ENCODE data around the gene BRD3. TPM values are rescaled to one million over a fixed set of nuclear protein-coding genes. Genes with fewer than 3 reads are reported as not detected.

The BRD3 gene
- total and polyA plus RNA-seq, 4 experiments from 2014 or later = 16.0 to 48.5 (median 30.5) TPM

DNA sequence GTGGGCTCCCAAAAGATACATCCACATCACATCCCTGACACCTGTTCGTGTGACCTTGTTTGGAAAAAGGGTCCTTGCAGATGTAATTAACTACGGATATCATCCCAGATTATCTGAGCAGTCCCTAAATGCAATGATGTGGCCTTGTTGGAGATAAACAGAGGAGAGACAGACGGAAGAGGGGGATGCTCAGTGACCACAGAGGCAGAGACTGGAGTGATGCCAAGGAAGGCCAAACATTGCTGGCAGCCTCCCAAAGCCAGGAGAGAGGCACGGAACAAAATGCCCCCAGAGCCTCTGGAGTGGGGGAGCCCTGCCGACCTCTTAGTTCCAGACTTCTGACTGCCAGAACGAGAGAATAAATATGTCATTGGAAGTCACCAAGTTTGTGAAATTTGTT is 60.7 kb downstream of the BRD3 start:
- no peaks in the 10 kb centered on the region for H3K36me3 Mint-ChIP-seq
- Histone ChIP-seq H3K36me3 (ENCODE audit: insufficient read depth, low read length) (no peaks in the 10 kb centered on the region), H3K27me3 (ENCODE audit: insufficient read depth, low read length) (no peaks in the 10 kb centered on the region), H3K4me1 (ENCODE audit: insufficient read depth, low read length) (no peaks in the 10 kb centered on the region), H3K27ac (ENCODE audit: low read depth, low read length) (no peak overlapping the region), H3K4me3 (ENCODE audit: low read length in 2 of 2) (no peak overlapping the region), H3K9me3 (ENCODE audit: control insufficient read depth in 1 of 2, low read length in 2 of 2) (no peaks in the 10 kb centered on the region)
- peak overlapping the region in 1 of 7 donors; percentile 23 for H3K27ac Mint-ChIP-seq
- H3K4me1 Mint-ChIP-seq = no peaks in the 10 kb centered on the region
- peaks cover 2 to 8% of the 10 kb centered on the region in 2 donors for H3K27me3 Mint-ChIP-seq
- no peak overlapping the region for H3K4me3 Mint-ChIP-seq
- CTCF ChIA-PET (ENCODE audit: partially characterized antibody) = no interaction called here
- peaks cover 0 to 3% (median 0%) of the 10 kb centered on the region in 8 donors for H3K9me3 Mint-ChIP-seq
- intact Hi-C loops (cut with micrococcal nuclease) = no loop called here
- POLR2A ChIA-PET (ENCODE audit: partially characterized antibody) = no interaction called here
- DNase-seq = no peak

DNA sequence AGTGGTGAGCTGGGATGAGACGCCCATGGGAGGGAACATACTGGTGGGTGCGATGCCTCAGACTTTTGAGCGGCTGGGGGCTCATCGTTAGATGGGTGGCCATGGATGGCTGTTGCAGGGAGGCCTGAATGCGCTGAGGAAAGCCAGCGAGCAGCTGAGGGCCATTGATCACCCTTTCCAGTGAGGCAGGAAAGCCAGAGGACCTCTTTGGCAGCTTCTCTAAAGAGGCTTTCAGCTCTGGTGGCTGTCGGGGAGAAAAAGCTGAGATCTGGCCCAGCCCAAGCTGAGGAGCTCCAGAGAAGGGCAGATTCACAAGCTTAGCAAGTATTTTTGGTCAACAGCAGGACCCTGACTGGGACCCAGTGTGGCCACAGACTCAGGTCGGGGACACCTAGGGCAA is 62.4 kb downstream of the BRD3 start:
- Histone ChIP-seq H3K27ac (ENCODE audit: low read depth, low read length) (no peak overlapping the region), H3K36me3 (ENCODE audit: insufficient read depth, low read length) (no peaks in the 10 kb centered on the region), H3K27me3 (ENCODE audit: insufficient read depth, low read length) (no peaks in the 10 kb centered on the region), H3K4me3 (ENCODE audit: low read length in 2 of 2) (no peak overlapping the region), H3K9me3 (ENCODE audit: control insufficient read depth in 1 of 2, low read length in 2 of 2) (no peaks in the 10 kb centered on the region), H3K4me1 (ENCODE audit: insufficient read depth, low read length) (no peaks in the 10 kb centered on the region)
- H3K27me3 Mint-ChIP-seq = peaks cover 2 to 14% of the 10 kb centered on the region in 2 donors
- ChIA-PET POLR2A (ENCODE audit: partially characterized antibody) (no interaction called here), CTCF (ENCODE audit: partially characterized antibody) (interaction anchor here (1.0 kb wide), 1 partner anchor 223 kb away, joined by 3 read pairs; no protein-coding TSS in a partner anchor)
- no peak overlapping the region for H3K4me3 Mint-ChIP-seq
- no peak for DNase-seq
- H3K27ac Mint-ChIP-seq = no peak overlapping the region
- H3K36me3 Mint-ChIP-seq = no peaks in the 10 kb centered on the region
- no peaks in the 10 kb centered on the region for H3K4me1 Mint-ChIP-seq
- H3K9me3 Mint-ChIP-seq = no peaks in the 10 kb centered on the region
- intact Hi-C loops (cut with micrococcal nuclease) = no loop called here

GRCh38 chr9:134004881-134005280 is 62.9 kb downstream of the BRD3 start:
- intact Hi-C loops (cut with micrococcal nuclease) = no loop called here
- ChIA-PET POLR2A (ENCODE audit: partially characterized antibody) (no interaction called here), CTCF (ENCODE audit: partially characterized antibody) (interaction anchor here (1.0 to 1.9 kb wide), 2 partner anchors 11 to 222 kb away, joined by 3 to 6 read pairs; no protein-coding TSS in a partner anchor)
- peaks cover 2 to 14% of the 10 kb centered on the region in 2 donors for H3K27me3 Mint-ChIP-seq
- H3K27ac ChIP-seq (ENCODE audit: low read depth, low read length) = no peak overlapping the region
- H3K4me3 Mint-ChIP-seq = no peak overlapping the region
- no peaks in the 10 kb centered on the region for H3K36me3 Mint-ChIP-seq
- no peak overlapping the region for H3K27ac Mint-ChIP-seq
- H3K9me3 Mint-ChIP-seq = no peaks in the 10 kb centered on the region
- H3K4me1 Mint-ChIP-seq = no peaks in the 10 kb centered on the region
- no peaks in the 10 kb centered on the region for H3K27me3 ChIP-seq (ENCODE audit: insufficient read depth, low read length)
- DNase-seq = no peak
- H3K9me3 ChIP-seq (ENCODE audit: control insufficient read depth in 1 of 2, low read length in 2 of 2) = no peaks in the 10 kb centered on the region
- no peaks in the 10 kb centered on the region for H3K4me1 ChIP-seq (ENCODE audit: insufficient read depth, low read length)
- no peaks in the 10 kb centered on the region for H3K36me3 ChIP-seq (ENCODE audit: insufficient read depth, low read length)
- no peak overlapping the region for H3K4me3 ChIP-seq (ENCODE audit: low read length in 2 of 2)

- H3K4me1 Mint-ChIP-seq = no peaks in the 10 kb centered on the region
- no peak overlapping the region for H3K27ac ChIP-seq (ENCODE audit: low read depth, low read length)
- H3K36me3 ChIP-seq (ENCODE audit: insufficient read depth, low read length) = no peaks in the 10 kb centered on the region
- H3K36me3 Mint-ChIP-seq = no peaks in the 10 kb centered on the region
- H3K4me1 ChIP-seq (ENCODE audit: insufficient read depth, low read length) = no peaks in the 10 kb centered on the region
- intact Hi-C loops (cut with micrococcal nuclease) = no loop called here
- no peaks in the 10 kb centered on the region for H3K9me3 Mint-ChIP-seq
- CTCF ChIA-PET (ENCODE audit: partially characterized antibody) = interaction anchor here (1.9 kb wide), 1 partner anchor 10 kb away, joined by 6 read pairs; no protein-coding TSS in a partner anchor
- POLR2A ChIA-PET (ENCODE audit: partially characterized antibody) = interaction anchor here (0.6 kb wide), 1 partner anchor 486 kb away, joined by 3 read pairs; no protein-coding TSS in a partner anchor
- no peaks in the 10 kb centered on the region for H3K27me3 ChIP-seq (ENCODE audit: insufficient read depth, low read length)
- H3K27me3 Mint-ChIP-seq = peaks cover 2 to 14% of the 10 kb centered on the region in 2 donors
- H3K27ac Mint-ChIP-seq = no peak overlapping the region
- no peak for DNase-seq
- no peaks in the 10 kb centered on the region for H3K9me3 ChIP-seq (ENCODE audit: control insufficient read depth in 1 of 2, low read length in 2 of 2)
- no peak overlapping the region for H3K4me3 Mint-ChIP-seq
- H3K4me3 ChIP-seq (ENCODE audit: low read length in 2 of 2) = no peak overlapping the region
These were observed 63.5 kb downstream of the BRD3 start for GRCh38 chr9:134004131-134004873.

- H3K27me3 Mint-ChIP-seq = peaks cover 2 to 14% of the 10 kb centered on the region in 2 donors
- no peaks in the 10 kb centered on the region for H3K9me3 Mint-ChIP-seq
- H3K4me1 Mint-ChIP-seq = no peaks in the 10 kb centered on the region
- H3K9me3 ChIP-seq (ENCODE audit: control insufficient read depth in 1 of 2, low read length in 2 of 2) = no peaks in the 10 kb centered on the region
- no peaks in the 10 kb centered on the region for H3K36me3 ChIP-seq (ENCODE audit: insufficient read depth, low read length)
- ChIA-PET CTCF (ENCODE audit: partially characterized antibody) (interaction anchor here (1.9 kb wide), 1 partner anchor 9 kb away, joined by 6 read pairs; no protein-coding TSS in a partner anchor), POLR2A (ENCODE audit: partially characterized antibody) (no interaction called here)
- no peak overlapping the region for H3K27ac Mint-ChIP-seq
- H3K4me3 Mint-ChIP-seq = no peak overlapping the region
- H3K27ac ChIP-seq (ENCODE audit: low read depth, low read length) = no peak overlapping the region
- H3K4me1 ChIP-seq (ENCODE audit: insufficient read depth, low read length) = no peaks in the 10 kb centered on the region
- no peaks in the 10 kb centered on the region for H3K27me3 ChIP-seq (ENCODE audit: insufficient read depth, low read length)
- intact Hi-C loops (cut with micrococcal nuclease) = no loop called here
- no peak overlapping the region for H3K4me3 ChIP-seq (ENCODE audit: low read length in 2 of 2)
- no peaks in the 10 kb centered on the region for H3K36me3 Mint-ChIP-seq
- no peak for DNase-seq
These were observed 64.6 kb downstream of the BRD3 start for GRCh38 chr9:134003237-134003636.

DNA sequence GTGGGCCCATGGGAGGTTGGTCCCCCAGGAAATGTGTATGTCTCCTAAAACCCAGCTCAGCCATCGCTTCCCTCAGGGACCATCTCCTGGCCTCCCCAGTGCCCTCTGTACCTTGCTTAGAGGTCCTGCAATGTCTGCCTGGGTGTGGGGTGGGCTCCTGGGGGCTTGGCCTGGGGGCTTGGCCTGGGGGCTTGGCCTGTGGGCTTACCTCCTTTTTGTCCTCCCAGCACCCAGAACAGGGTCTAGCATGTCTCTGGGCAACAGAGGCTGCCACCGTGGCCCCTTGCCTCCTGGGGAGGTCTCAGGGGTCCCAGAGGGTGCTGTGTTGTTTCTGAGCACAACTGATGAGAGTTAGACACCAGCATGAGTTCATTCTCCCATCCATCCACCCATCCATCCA is 65.0 kb downstream of the BRD3 start:
- no peak for DNase-seq
- H3K27ac Mint-ChIP-seq = no peak overlapping the region
- peaks cover 2 to 14% of the 10 kb centered on the region in 2 donors for H3K27me3 Mint-ChIP-seq
- Histone ChIP-seq H3K4me1 (ENCODE audit: insufficient read depth, low read length) (no peaks in the 10 kb centered on the region), H3K27me3 (ENCODE audit: insufficient read depth, low read length) (no peaks in the 10 kb centered on the region), H3K4me3 (ENCODE audit: low read length in 2 of 2) (no peak overlapping the region), H3K36me3 (ENCODE audit: insufficient read depth, low read length) (no peaks in the 10 kb centered on the region), H3K27ac (ENCODE audit: low read depth, low read length) (no peak overlapping the region), H3K9me3 (ENCODE audit: control insufficient read depth in 1 of 2, low read length in 2 of 2) (no peaks in the 10 kb centered on the region)
- CTCF ChIA-PET (ENCODE audit: partially characterized antibody) = no interaction called here
- no peaks in the 10 kb centered on the region for H3K4me1 Mint-ChIP-seq
- no peaks in the 10 kb centered on the region for H3K9me3 Mint-ChIP-seq
- no peaks in the 10 kb centered on the region for H3K36me3 Mint-ChIP-seq
- POLR2A ChIA-PET (ENCODE audit: partially characterized antibody) = no interaction called here
- H3K4me3 Mint-ChIP-seq = no peak overlapping the region
- intact Hi-C loops (cut with micrococcal nuclease) = no loop called here

- no peaks in the 10 kb centered on the region for H3K4me1 Mint-ChIP-seq
- CTCF ChIA-PET (ENCODE audit: partially characterized antibody) = no interaction called here
These were observed 68.0 kb downstream of the BRD3 start for GRCh38 chr9:133999851-134000265.

More at GRCh38 chr9:133999851-134000265, 68.0 kb downstream of the BRD3 start:
- H3K36me3 ChIP-seq (ENCODE audit: insufficient read depth, low read length) = no peaks in the 10 kb centered on the region
- no peaks in the 10 kb centered on the region for H3K4me1 ChIP-seq (ENCODE audit: insufficient read depth, low read length)
- no peak overlapping the region for H3K4me3 ChIP-seq (ENCODE audit: low read length in 2 of 2)
- intact Hi-C loops (cut with micrococcal nuclease) = no loop called here
- Mint-ChIP-seq H3K36me3 (no peaks in the 10 kb centered on the region), H3K4me3 (no peak overlapping the region), H3K9me3 (no peaks in the 10 kb centered on the region), H3K27ac (no peak overlapping the region), H3K27me3 (peaks cover 4 to 8% of the 10 kb centered on the region in 2 donors)
- POLR2A ChIA-PET (ENCODE audit: partially characterized antibody) = no interaction called here
- DNase-seq = no peak
- H3K27ac ChIP-seq (ENCODE audit: low read depth, low read length) = no peak overlapping the region
- no peaks in the 10 kb centered on the region for H3K27me3 ChIP-seq (ENCODE audit: insufficient read depth, low read length)
- H3K9me3 ChIP-seq (ENCODE audit: control insufficient read depth in 1 of 2, low read length in 2 of 2) = no peaks in the 10 kb centered on the region
